ENCODE measurements around the gene GGT7. TPM values are rescaled to one million over a fixed set of nuclear protein-coding genes. Genes with fewer than 3 reads are reported as not detected.
"Not testable (repeated sequence)": the region's sequence is repeated elsewhere in the genome, so short reads cannot be mapped to it uniquely, and the experiment has no call there.

The GGT7 gene
- total and polyA plus RNA-seq, 5 donors from 2014 or later = 3.9 to 20.9 (median 6.7) TPM

DNA sequence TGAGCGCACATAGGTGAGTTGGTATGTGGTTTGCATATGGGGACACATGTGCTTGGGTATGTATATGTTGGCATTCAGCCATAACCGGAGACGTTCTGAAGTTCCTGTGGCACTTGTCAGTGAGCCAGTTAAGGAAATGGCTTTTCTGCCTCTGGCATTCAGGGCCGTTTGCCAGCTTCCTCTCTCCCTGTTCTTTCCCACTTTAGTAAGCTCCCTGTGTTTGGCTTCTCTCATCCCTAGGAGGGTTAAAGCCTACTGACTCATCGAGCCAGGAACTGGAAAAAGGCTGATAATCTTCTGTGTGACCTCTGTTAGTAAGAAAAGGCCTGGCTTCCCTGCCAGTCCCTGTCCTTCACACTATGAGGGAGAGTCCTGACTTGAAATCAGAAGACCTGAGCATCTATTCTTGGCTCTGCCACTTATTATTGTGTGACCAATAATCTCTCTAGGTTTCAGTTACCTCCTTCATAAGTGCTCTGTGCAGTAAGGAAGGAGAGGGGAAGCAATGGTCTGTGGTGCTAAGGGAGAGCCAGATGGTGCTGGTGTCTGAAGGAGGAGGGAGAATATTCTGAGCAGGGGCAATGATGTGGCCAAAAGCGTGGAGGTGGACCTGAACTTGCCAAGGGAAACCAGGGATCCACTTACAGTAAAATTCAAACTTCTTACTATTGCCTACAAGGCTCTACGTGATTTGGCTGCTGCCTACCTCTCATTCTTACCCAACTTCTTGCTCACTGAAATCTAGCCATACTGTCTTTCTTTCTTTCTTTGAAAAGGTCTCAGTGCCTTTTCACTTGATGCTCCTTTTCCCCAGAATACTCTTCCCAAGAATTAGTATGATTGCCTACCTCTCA, 35.2 kb upstream of the GGT7 start:
- ATAC-seq (ENCODE audit: low read depth in 2 of 2) = no peak
- no peak overlapping the region for H3K4me3 Mint-ChIP-seq

DNA sequence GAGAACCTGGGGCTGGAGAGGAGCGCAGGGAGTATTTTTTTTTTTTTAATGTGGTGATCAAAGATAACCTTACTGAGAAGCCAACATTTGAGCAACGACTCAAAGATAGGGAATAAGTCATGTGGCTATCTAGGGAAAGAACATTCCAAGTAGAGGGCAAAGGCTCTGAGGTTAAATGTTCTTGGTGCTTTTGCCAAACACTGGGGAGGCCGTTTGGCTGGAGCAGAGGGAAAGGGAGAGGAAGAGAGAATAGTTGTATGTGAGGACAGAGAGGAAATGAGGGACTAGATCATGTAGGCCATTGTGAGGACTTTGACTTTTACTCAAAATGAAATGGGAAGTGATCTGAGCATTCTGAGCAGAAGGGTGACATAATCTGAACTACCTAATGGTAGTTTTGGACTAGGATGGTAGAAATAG, 31.6 kb upstream of the GGT7 start:
- ATAC-seq (ENCODE audit: low read depth in 2 of 2) (no peak), DNase-seq (no peak)
- Mint-ChIP-seq H3K4me1 (peaks cover 5 to 12% (median 7%) of the 10 kb centered on the region in 4 donors), H3K27ac (no peak overlapping the region), H3K9me3 (peaks cover 0 to 4% (median 0%) of the 10 kb centered on the region in 7 donors), H3K36me3 (no peaks in the 10 kb centered on the region), H3K27me3 (no peaks in the 10 kb centered on the region), H3K4me3 (no peak overlapping the region)
- H3K27me3 ChIP-seq (ENCODE audit: control insufficient read depth, insufficient read depth, low read length) = no peaks in the 10 kb centered on the region
- H3K4me1 ChIP-seq (ENCODE audit: control insufficient read depth, insufficient read depth, low read length, poor library complexity, severe bottlenecking) = no peaks in the 10 kb centered on the region
- no peaks in the 10 kb centered on the region for H3K9me3 ChIP-seq (ENCODE audit: control insufficient read depth in 2 of 2, low read length in 2 of 2)
- H3K36me3 ChIP-seq (ENCODE audit: control insufficient read depth, insufficient read depth, low read length) = no peaks in the 10 kb centered on the region
- H3K27ac ChIP-seq (ENCODE audit: insufficient read depth, low read length, poor library complexity, severe bottlenecking) = no peak overlapping the region
- no peak overlapping the region for H3K4me3 ChIP-seq (ENCODE audit: low read depth, low read length)

More for the DNA sequence above, 35.2 kb upstream of the GGT7 start:
- H3K27me3 ChIP-seq (ENCODE audit: control insufficient read depth, insufficient read depth, low read length) = no peaks in the 10 kb centered on the region
- H3K4me1 ChIP-seq (ENCODE audit: control insufficient read depth, insufficient read depth, low read length, poor library complexity, severe bottlenecking) = no peaks in the 10 kb centered on the region
- H3K36me3 ChIP-seq (ENCODE audit: control insufficient read depth, insufficient read depth, low read length) = no peaks in the 10 kb centered on the region
- Mint-ChIP-seq H3K27me3 (no peaks in the 10 kb centered on the region), H3K36me3 (no peaks in the 10 kb centered on the region), H3K4me1 (peaks cover 0 to 6% (median 5%) of the 10 kb centered on the region in 4 donors), H3K27ac (peak overlapping the region in 1 of 3 donors; percentile 7), H3K9me3 (no peaks in the 10 kb centered on the region)
- H3K27ac ChIP-seq (ENCODE audit: insufficient read depth, low read length, poor library complexity, severe bottlenecking) = no peak overlapping the region
- no peaks in the 10 kb centered on the region for H3K9me3 ChIP-seq (ENCODE audit: control insufficient read depth in 2 of 2, low read length in 2 of 2)
- H3K4me3 ChIP-seq (ENCODE audit: low read depth, low read length) = no peak overlapping the region
- DNase-seq = no peak

DNA sequence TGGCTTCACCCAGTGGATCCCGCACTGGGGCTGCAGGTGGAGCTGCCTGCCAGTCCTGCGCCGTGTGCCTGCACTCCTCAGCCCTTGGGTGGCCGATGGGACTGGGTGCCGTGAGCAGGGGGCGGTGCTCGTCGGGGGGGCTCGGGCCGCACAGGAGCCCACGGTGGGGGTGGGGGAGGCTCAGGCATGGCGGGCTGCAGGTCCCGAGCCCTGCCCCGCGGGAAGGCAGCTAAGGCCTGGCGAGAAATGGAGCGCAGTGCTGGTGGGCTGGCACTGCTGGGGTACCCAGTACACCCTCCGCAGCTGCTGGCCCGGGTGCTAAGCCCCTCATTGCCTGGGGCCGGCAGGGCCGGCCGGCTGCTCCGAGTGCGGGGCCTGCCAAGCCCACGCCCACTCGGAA, 26.1 kb upstream of the GGT7 start:
- peaks cover 0 to 12% (median 3%) of the 10 kb centered on the region in 4 donors for H3K4me1 Mint-ChIP-seq
- not testable (repeated sequence) for H3K4me1 ChIP-seq (ENCODE audit: control insufficient read depth, insufficient read depth, low read length, poor library complexity, severe bottlenecking); H3K4me3 Mint-ChIP-seq; H3K27ac ChIP-seq (ENCODE audit: insufficient read depth, low read length, poor library complexity, severe bottlenecking); H3K27me3 Mint-ChIP-seq; ATAC-seq (ENCODE audit: low read depth in 2 of 2); H3K4me3 ChIP-seq (ENCODE audit: low read depth, low read length); H3K9me3 ChIP-seq (ENCODE audit: control insufficient read depth in 2 of 2, low read length in 2 of 2); H3K27me3 ChIP-seq (ENCODE audit: control insufficient read depth, insufficient read depth, low read length); H3K36me3 ChIP-seq (ENCODE audit: control insufficient read depth, insufficient read depth, low read length); DNase-seq; H3K27ac Mint-ChIP-seq; H3K9me3 Mint-ChIP-seq
- H3K36me3 Mint-ChIP-seq = peaks cover 12% of the 10 kb centered on the region

DNA sequence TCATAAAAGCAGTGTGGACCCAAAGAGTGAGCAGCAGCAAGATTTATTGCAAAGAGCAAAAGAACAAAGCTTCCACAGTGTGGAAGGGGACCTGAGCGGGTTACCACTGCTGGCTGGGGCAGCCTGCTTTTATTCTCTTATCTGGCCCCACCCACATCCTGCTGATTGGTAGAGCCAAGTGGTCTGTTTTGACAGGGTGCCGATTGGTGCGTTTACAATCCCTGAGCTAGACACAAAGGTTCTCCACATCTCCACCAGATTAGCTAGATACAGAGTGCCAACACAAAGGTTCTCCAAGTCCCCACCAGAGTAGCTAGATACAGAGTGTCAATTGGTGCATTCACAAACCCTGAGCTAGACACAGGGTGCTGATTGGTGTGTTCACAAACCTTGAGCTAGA, 25.5 kb upstream of the GGT7 start:
- DNase-seq = not testable (repeated sequence)

DNA sequence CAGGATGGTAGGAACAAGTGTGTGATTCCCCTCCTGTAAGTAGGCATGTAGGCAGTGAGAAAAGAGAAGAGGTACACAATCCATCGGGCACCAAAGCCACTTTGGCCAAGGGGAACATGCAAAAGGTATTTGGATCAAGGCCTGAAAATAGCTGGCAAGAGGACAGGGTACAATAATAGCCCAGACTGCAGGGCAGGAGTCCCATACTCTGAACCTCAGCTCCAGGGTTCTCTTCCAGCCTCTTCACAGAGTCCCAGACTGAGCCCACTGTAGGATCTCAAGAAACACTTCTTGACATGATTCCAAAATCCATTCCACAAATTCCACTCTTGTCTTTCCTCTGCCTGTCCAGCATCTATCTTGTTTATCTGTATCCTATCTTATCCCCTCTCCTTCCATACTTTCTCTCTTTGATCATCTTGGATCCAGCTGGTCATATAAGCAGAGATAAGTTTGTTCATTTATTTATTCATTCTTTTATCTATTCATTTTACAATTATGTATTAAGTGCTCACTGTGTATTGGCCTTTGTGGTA, 23.5 kb upstream of the GGT7 start:
- Mint-ChIP-seq H3K4me1 (peaks cover 8 to 17% (median 13%) of the 10 kb centered on the region in 4 donors), H3K4me3 (no peak overlapping the region), H3K27ac (no peak overlapping the region), H3K36me3 (peaks cover 12% of the 10 kb centered on the region), H3K27me3 (no peaks in the 10 kb centered on the region), H3K9me3 (peaks cover 0 to 4% (median 0%) of the 10 kb centered on the region in 7 donors)
- ATAC-seq (ENCODE audit: low read depth in 2 of 2) (no peak), DNase-seq (no peak)
- Histone ChIP-seq H3K27ac (ENCODE audit: insufficient read depth, low read length, poor library complexity, severe bottlenecking) (no peak overlapping the region), H3K27me3 (ENCODE audit: control insufficient read depth, insufficient read depth, low read length) (no peaks in the 10 kb centered on the region), H3K4me3 (ENCODE audit: low read depth, low read length) (no peak overlapping the region), H3K9me3 (ENCODE audit: control insufficient read depth in 2 of 2, low read length in 2 of 2) (no peaks in the 10 kb centered on the region), H3K36me3 (ENCODE audit: control insufficient read depth, insufficient read depth, low read length) (no peaks in the 10 kb centered on the region), H3K4me1 (ENCODE audit: control insufficient read depth, insufficient read depth, low read length, poor library complexity, severe bottlenecking) (no peaks in the 10 kb centered on the region)

More for the DNA sequence above, 25.5 kb upstream of the GGT7 start:
- H3K27ac Mint-ChIP-seq; H3K27ac ChIP-seq (ENCODE audit: insufficient read depth, low read length, poor library complexity, severe bottlenecking); H3K9me3 ChIP-seq (ENCODE audit: control insufficient read depth in 2 of 2, low read length in 2 of 2); H3K4me1 ChIP-seq (ENCODE audit: control insufficient read depth, insufficient read depth, low read length, poor library complexity, severe bottlenecking); H3K27me3 Mint-ChIP-seq; ATAC-seq (ENCODE audit: low read depth in 2 of 2); H3K36me3 ChIP-seq (ENCODE audit: control insufficient read depth, insufficient read depth, low read length); H3K27me3 ChIP-seq (ENCODE audit: control insufficient read depth, insufficient read depth, low read length); H3K4me3 ChIP-seq (ENCODE audit: low read depth, low read length); H3K9me3 Mint-ChIP-seq; H3K4me3 Mint-ChIP-seq: not testable (repeated sequence)
- Mint-ChIP-seq H3K4me1 (peaks cover 0 to 12% (median 2%) of the 10 kb centered on the region in 4 donors), H3K36me3 (peaks cover 12% of the 10 kb centered on the region)

DNA sequence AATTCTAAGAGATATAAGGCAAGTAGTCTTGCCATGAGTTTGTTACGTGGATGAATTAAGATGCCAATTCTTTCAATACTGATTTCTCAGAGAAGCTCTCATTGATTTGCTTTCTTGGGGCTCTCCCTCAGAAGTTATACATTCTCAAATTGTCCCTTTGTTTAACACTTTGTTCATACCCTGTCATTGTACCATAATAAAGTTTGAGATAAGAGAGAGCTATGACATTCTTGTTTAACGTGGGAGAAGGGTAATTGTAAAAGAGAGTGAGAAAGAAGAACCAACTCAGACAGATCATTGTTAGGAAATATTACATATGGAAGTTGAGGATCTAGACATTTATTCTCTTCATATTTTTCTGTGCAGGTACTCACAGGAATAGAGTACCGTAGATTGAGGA, 22.8 kb upstream of the GGT7 start:
- no peak overlapping the region for H3K27ac Mint-ChIP-seq
- peaks cover 0 to 4% (median 0%) of the 10 kb centered on the region in 7 donors for H3K9me3 Mint-ChIP-seq
- no peak for ATAC-seq (ENCODE audit: low read depth in 2 of 2)
- Histone ChIP-seq H3K27me3 (ENCODE audit: control insufficient read depth, insufficient read depth, low read length) (no peaks in the 10 kb centered on the region), H3K4me3 (ENCODE audit: low read depth, low read length) (no peak overlapping the region), H3K9me3 (ENCODE audit: control insufficient read depth in 2 of 2, low read length in 2 of 2) (no peaks in the 10 kb centered on the region), H3K36me3 (ENCODE audit: control insufficient read depth, insufficient read depth, low read length) (no peaks in the 10 kb centered on the region), H3K4me1 (ENCODE audit: control insufficient read depth, insufficient read depth, low read length, poor library complexity, severe bottlenecking) (no peaks in the 10 kb centered on the region), H3K27ac (ENCODE audit: insufficient read depth, low read length, poor library complexity, severe bottlenecking) (no peak overlapping the region)
- no peak overlapping the region for H3K4me3 Mint-ChIP-seq
- no peaks in the 10 kb centered on the region for H3K27me3 Mint-ChIP-seq
- no peak for DNase-seq
- peaks cover 12% of the 10 kb centered on the region for H3K36me3 Mint-ChIP-seq
- H3K4me1 Mint-ChIP-seq = peaks cover 9 to 22% (median 16%) of the 10 kb centered on the region in 4 donors

DNA sequence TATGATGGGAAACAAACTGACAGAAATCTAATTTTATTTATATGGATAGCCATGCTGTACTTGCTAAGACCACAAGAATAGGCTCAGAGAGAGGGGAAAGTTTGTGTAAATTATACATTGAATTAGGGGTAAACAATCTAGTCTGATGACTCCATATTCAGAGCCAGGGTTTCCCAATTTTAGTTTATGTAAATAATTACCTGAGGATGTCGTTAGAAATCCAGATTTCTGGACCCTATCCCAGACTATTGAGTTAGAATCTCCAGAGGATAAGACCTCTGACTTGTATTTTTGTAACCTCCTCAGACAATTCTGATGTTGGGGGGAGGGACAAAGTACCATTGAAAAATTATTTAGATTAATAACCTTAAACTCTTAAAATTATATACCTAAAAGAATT, 22.1 kb upstream of the GGT7 start:
- Histone ChIP-seq H3K9me3 (ENCODE audit: control insufficient read depth in 2 of 2, low read length in 2 of 2) (no peaks in the 10 kb centered on the region), H3K27me3 (ENCODE audit: control insufficient read depth, insufficient read depth, low read length) (no peaks in the 10 kb centered on the region), H3K36me3 (ENCODE audit: control insufficient read depth, insufficient read depth, low read length) (no peaks in the 10 kb centered on the region), H3K27ac (ENCODE audit: insufficient read depth, low read length, poor library complexity, severe bottlenecking) (no peak overlapping the region), H3K4me1 (ENCODE audit: control insufficient read depth, insufficient read depth, low read length, poor library complexity, severe bottlenecking) (no peaks in the 10 kb centered on the region), H3K4me3 (ENCODE audit: low read depth, low read length) (no peak overlapping the region)
- H3K27ac Mint-ChIP-seq = no peak overlapping the region
- no peak for ATAC-seq (ENCODE audit: low read depth in 2 of 2)
- H3K27me3 Mint-ChIP-seq = no peaks in the 10 kb centered on the region
- peaks cover 9 to 26% (median 19%) of the 10 kb centered on the region in 4 donors for H3K4me1 Mint-ChIP-seq
- peaks cover 12% of the 10 kb centered on the region for H3K36me3 Mint-ChIP-seq
- peaks cover 0 to 1% (median 0%) of the 10 kb centered on the region in 7 donors for H3K9me3 Mint-ChIP-seq
- no peak overlapping the region for H3K4me3 Mint-ChIP-seq
- DNase-seq = no peak
